GM23338 (cell line): Measurements from ENCODE around the gene ZNF385B. TPM values are rescaled to one million over a fixed set of nuclear protein-coding genes. Genes with fewer than 3 reads are reported as not detected.

Experiments
- ATAC-seq: fragments of 200-7000 bp; cut with Tn5 transposase; 3 replicates; pipeline ENCODE4 v1.9.1; 2020
- DNase-seq: peaks from one replicate; pipeline ENCODE4 v3.0.0-alpha.2; 2015; ENCODE audit warnings: low spot score
- H2AFZ ChIP-seq: fragments of 200-600 bp; sonication (generic); 2 replicates; pipeline ENCODE4 v1.8.0; 2016; ENCODE audit warnings: antibody characterized with exemption, mild to moderate bottlenecking, moderate library complexity
- H3F3A ChIP-seq: fragments of 200-600 bp; sonication (generic); replicated peaks from 2 replicates; pipeline ENCODE4 v1.8.0; 2017; ENCODE audit warnings: antibody characterized with exemption, mixed run types, low read depth
- H3K27ac ChIP-seq: fragments of 200-600 bp; sonication (generic); 2 replicates; pipeline ENCODE4 v1.6.1; 2016; ENCODE audit warnings: low read depth
- H3K27me3 ChIP-seq: fragments of 200-600 bp; sonication (generic); 2 replicates; pipeline ENCODE4 v1.8.0; 2016; ENCODE audit warnings: mild to moderate bottlenecking, mixed run types, moderate library complexity; ENCODE audit not compliant: insufficient read depth
- H3K36me3 ChIP-seq: fragments of 200-600 bp; sonication (generic); 2 replicates; pipeline ENCODE4 v1.8.0; 2016; ENCODE audit warnings: mild to moderate bottlenecking; ENCODE audit not compliant: insufficient read depth
- H3K4me1 ChIP-seq: fragments of 200-600 bp; sonication (generic); 2 replicates; pipeline ENCODE4 v1.8.0; 2016; ENCODE audit warnings: mild to moderate bottlenecking, moderate library complexity; ENCODE audit not compliant: insufficient read depth
- H3K4me2 ChIP-seq: fragments of 200-600 bp; sonication (generic); 2 replicates; pipeline ENCODE4 v1.7.1; 2017; ENCODE audit warnings: mixed run types
- H3K4me3 ChIP-seq: fragments of 200-600 bp; sonication (generic); 2 replicates; pipeline ENCODE4 v1.6.1; 2016; ENCODE audit warnings: mixed run types
- H3K79me2 ChIP-seq: fragments of 200-600 bp; sonication (generic); replicated peaks from 2 replicates; pipeline ENCODE4 v1.8.0; 2017; ENCODE audit warnings: mild to moderate bottlenecking; ENCODE audit not compliant: insufficient read depth
- H3K9me2 ChIP-seq: fragments of 200-600 bp; sonication (generic); 2 replicates; pipeline ENCODE4 v1.8.0; 2017; ENCODE audit not compliant: insufficient read depth
- H4K20me1 ChIP-seq: fragments of 200-600 bp; sonication (generic); replicated peaks from 2 replicates; pipeline ENCODE4 v1.8.0; 2017; ENCODE audit warnings: mild to moderate bottlenecking; ENCODE audit not compliant: insufficient read depth
- H3K27ac Mint-ChIP-seq: 2 replicates; pipeline ENCODE4 v1.8.0; 2020; ENCODE audit warnings: inconsistent platforms, mild to moderate bottlenecking, moderate library complexity, mixed read lengths
- H3K27me3 Mint-ChIP-seq: 3 replicates; pipeline ENCODE4 v1.8.0; 2022; ENCODE audit warnings: low read depth, mild to moderate bottlenecking, moderate library complexity, mixed read lengths, inconsistent platforms; ENCODE audit not compliant: insufficient read depth, poor library complexity
- H3K36me3 Mint-ChIP-seq: 3 replicates; pipeline ENCODE4 v1.8.0; 2021; ENCODE audit warnings: low read depth, mild to moderate bottlenecking, inconsistent platforms, moderate library complexity, mixed read lengths
- H3K4me1 Mint-ChIP-seq: 3 replicates; pipeline ENCODE4 v1.8.0; 2020; ENCODE audit warnings: mild to moderate bottlenecking, inconsistent platforms, mixed read lengths
- H3K4me3 Mint-ChIP-seq: 3 replicates; pipeline ENCODE4 v1.8.0; 2021; ENCODE audit warnings: moderate library complexity, mild to moderate bottlenecking, inconsistent platforms, mixed read lengths
- H3K9me3 Mint-ChIP-seq: 3 replicates; pipeline ENCODE4 v1.8.0; 2020; ENCODE audit warnings: moderate library complexity, mild to moderate bottlenecking, inconsistent platforms, mixed read lengths
- CTCF ChIP-seq, 2 experiments: fragments of 200-600 bp in 1 of 2; sonication (generic) in 1 of 2; conservative IDR thresholded peaks; 2 replicates each; pipeline versions ENCODE4 v1.5.1 to v1.6.1; 2016 to 2017; ENCODE audit warnings: antibody characterized with exemption in 2 of 2, low read depth in 2 of 2, mild to moderate bottlenecking in 2 of 2, moderate library complexity in 1 of 2
- EZH2 ChIP-seq: fragments of 200-600 bp; sonication (generic); IDR thresholded peaks from one replicate; pipeline ENCODE4 v1.8.0; 2017; ENCODE audit warnings: antibody characterized with exemption, mild to moderate bottlenecking, low read depth; ENCODE audit not compliant: unreplicated experiment
- JUNB ChIP-seq: IDR thresholded peaks from one replicate; pipeline ENCODE4 v1.6.1; 2016; ENCODE audit warnings: antibody characterized with exemption; ENCODE audit not compliant: unreplicated experiment
- NANOG ChIP-seq: IDR thresholded peaks from 2 replicates; pipeline ENCODE4 v1.6.1; 2016; ENCODE audit warnings: antibody characterized with exemption, borderline replicate concordance
- POLR2AphosphoS5 ChIP-seq: IDR thresholded peaks from 2 replicates; pipeline ENCODE4 v1.6.1; 2016; ENCODE audit warnings: antibody characterized with exemption, low read depth
- REST ChIP-seq: IDR thresholded peaks from one replicate; pipeline ENCODE4 v1.6.1; 2018; ENCODE audit warnings: antibody characterized with exemption; ENCODE audit not compliant: unreplicated experiment
- ZNF114 ChIP-seq: fragments of 250-450 bp; sonication (Bioruptor Pico); IDR thresholded peaks from 2 replicates; pipeline ENCODE4 v1.5.0; 2020; ENCODE audit warnings: mild to moderate bottlenecking, moderate library complexity
- ZNF331 ChIP-seq: fragments of 250-450 bp; sonication (Bioruptor Pico); IDR thresholded peaks from 2 replicates; pipeline ENCODE4 v1.5.0; 2020; ENCODE audit warnings: low read depth, mild to moderate bottlenecking, moderate library complexity
- ZNF462 ChIP-seq: fragments of 250-450 bp; sonication (Bioruptor Pico); IDR thresholded peaks from 2 replicates; pipeline ENCODE4 v1.5.0; 2020; ENCODE audit warnings: mild to moderate bottlenecking, moderate library complexity
- polyA plus RNA-seq: library from polyadenylated mRNA; unstranded; fragments of >200 nt; fragmentation: Nextera tagmentation; extraction: Ambion mirVana; gene quantifications from 2 replicates; pipeline ENCODE4 v1.2.1, GENCODE V29; 2016
- total RNA-seq: library from RNA; depleted of rRNA; stranded (reverse); fragments of >200 nt; shearing (Covaris generic); gene quantifications from 2 replicates; pipeline ENCODE4 v1.2.3, GENCODE V29; 2014

ZNF385B gene
- total and polyA plus RNA-seq, 2 experiments from 2014 or later = 1.5 to 4.6 TPM

- H3K4me1 Mint-ChIP-seq = no peaks in the 10 kb centered on the region
- Histone ChIP-seq H4K20me1 (no peaks in the 10 kb centered on the region), H3K27me3 (no peaks in the 10 kb centered on the region), H3K4me2 (no peak overlapping the region), H3K36me3 (no peaks in the 10 kb centered on the region), H3K79me2 (no peaks in the 10 kb centered on the region), H3K4me3 (no peak overlapping the region), H3K4me1 (no peaks in the 10 kb centered on the region), H2AFZ (no peak overlapping the region), H3K27ac (no peak overlapping the region), H3K9me2 (no peaks in the 10 kb centered on the region), H3F3A (no peaks in the 10 kb centered on the region)
- H3K4me3 Mint-ChIP-seq = no peak overlapping the region
- H3K27ac Mint-ChIP-seq = no peak overlapping the region
- no peaks in the 10 kb centered on the region for H3K36me3 Mint-ChIP-seq
- TF ChIP-seq REST (no peak), NANOG (no peak), CTCF (conservative IDR thresholded peaks at IDR 0.05; ENCODE audit: low read depth in 2 of 2) (no peak), JUNB (no peak), ZNF114 (CRISPR knock-in tag) (no peak), ZNF331 (CRISPR knock-in tag) (no peak), POLR2AphosphoS5 (no peak), ZNF462 (CRISPR knock-in tag) (no peak), EZH2 (no peak)
- H3K9me3 Mint-ChIP-seq = no peaks in the 10 kb centered on the region
- ATAC-seq (no peak), DNase-seq (no peak)
- no peaks in the 10 kb centered on the region for H3K27me3 Mint-ChIP-seq
Observed at GRCh38 chr2:179669196-179669595, 192.2 kb downstream of the ZNF385B start.
